SKM-1 (cell line): Measurements from ENCODE around the gene RHOD.

Source experiments
- DNase-seq: peaks from one replicate; lab custom pipeline; 2025; ENCODE audit not compliant: unreplicated experiment; lab: John Stamatoyannopoulos, UW

Gene RHOD

DNA sequence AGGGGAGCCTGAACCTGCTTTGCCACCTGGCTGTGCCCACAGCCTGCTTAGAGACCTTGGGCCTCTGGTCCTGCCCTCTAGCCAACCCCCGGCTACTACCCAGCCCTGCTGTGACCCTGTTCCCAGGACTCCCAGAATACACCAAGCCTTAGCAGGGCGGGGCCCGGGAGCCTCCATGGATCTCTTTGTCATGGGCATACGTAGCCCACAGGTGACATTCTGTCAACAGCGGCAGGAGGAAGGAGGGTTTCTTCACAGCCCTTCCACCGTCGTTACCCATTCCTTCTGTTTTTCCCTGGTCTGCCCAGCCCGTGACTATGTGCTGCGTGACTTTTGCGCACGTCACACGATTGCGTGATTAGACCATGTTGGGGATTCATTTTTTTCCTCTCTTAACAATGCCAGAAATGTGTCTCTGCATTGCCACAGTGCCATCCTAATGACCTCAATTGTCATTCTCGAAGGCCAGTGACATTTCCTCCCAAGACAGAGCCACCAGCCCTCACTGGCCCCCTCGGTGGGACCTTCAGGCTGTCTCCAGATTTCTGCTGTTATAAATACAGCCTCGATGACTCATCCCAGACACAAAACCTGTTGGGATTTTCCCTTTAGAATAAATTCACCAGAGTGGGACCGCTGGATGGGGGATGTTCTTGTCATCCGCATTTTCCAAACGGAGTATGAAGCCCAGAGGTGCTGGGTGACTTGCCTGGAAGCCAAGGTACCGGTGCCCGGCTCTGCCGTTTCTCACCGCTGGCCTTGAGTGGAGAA is 24.7 kb upstream of the RHOD start:
- DNase-seq = no peak

DNA sequence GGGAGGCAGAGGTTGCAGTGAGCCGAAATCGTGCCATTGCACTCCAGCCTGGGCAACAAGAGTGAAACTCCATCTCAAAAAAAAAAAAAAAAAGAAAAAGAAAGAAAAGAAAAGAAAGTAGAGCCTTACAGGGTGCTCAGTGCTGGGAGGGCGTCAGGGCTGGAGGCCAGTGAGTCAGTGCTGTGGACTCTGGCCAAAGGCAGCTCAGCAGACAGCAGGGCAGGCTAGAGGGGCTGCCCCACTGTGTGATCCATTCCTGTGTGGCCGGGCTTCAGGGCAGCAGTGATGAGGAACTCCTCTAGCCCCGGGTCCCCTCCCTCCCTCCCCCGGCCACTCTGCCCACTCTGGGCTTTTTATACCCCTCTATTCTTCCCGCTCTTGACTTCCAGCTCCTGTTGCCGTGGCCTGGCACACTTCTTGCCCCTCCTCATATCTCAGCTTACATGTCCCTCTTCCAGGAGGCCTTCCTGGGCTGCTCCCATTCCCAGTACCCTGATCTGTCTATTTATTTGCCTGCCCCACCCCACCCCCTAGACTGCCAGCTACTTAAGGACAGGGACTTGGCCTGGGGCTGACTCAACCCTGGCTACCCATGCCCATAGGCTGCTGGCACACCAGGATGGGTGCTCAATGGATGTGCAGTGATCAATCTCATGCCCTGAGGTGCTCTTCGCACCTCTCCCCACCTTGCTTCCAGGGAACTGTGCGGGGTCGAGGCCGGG is 23.7 kb upstream of the RHOD start:
- DNase-seq = no peak

DNA sequence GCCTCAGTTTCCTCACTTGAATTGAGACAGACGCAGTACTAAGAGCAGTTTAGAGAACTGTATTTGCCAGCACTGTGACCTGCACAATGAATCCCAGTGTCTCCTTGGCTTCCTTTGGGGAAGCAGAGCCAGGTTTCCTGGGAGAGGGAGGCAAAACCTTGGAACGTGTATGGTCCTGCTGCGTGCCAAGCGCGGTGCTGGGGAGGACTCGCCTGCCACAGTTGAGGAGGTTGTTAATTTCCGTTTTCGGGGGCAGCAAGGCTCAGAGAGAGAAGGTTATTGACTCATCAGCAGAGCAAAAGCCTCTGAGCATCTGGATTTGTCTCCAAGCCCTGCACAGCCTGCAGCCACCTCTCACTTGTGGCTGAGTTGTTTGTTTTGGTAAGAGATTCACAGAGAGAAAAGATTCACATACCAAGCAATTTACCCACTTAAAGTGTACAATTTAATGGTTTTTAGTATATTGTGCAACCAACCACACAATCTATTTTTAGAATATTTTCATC is 22.9 kb upstream of the RHOD start:
- DNase-seq = no peak

DNA sequence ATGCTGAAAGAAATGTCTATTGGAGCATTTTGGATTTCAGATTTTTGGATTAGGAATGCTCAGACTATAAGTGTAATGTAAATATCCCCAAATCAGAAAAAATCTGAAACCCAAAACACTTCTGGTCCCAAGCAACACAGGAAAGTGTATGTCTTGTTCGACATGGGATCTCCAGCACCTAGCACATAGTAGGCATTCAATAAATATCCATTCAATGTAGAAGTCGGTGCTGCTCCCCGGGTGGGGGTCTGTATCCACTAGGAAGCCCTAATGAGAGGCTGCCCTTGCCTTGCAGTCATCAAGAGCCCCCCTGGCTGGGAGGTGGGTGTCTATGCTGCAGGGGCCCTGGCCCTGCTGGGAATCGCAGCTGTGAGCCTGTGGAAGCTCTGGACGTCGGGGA is 22.3 kb upstream of the RHOD start:
- no peak for DNase-seq

DNA sequence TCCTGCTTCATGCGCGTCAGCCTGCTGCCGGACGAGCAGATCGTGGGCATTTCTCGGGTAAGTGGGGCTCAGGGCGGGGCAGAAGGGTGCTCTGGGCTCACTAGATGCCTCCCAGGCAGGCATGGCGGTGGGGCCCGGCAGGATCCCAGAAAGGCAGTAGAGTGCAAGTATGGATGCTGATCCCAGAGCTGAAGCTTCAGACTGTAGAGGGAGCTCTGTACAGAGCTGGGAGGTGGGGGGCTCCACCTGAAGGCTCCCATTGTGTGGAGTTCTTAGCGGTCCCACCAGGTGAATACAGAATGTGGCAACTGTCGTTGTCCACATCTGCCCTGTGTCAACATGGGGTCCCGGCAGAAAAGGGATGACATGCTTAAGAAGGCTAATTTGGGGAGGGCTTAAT is 16.5 kb upstream of the RHOD start:
- no peak for DNase-seq

DNA sequence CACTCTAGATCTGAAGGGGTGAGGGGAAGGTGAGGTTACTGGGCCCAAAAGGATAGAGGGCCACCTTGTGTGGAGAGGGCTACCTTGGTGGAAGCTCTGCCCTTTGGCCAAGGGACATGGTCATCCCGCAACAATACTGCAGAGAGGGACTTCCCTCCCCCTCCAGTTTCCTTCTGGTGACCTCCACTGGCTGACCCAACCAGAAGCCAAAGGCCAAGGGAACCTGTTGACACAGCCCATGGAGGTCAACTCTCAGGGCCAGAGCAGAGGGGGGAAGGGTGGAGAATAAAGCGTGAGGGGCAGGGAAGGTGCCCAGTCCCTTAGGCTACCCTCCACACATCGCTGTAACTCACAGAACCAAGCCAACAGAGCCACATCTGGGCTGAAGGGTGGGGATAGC is 15.0 kb upstream of the RHOD start:
- no peak for DNase-seq

DNA sequence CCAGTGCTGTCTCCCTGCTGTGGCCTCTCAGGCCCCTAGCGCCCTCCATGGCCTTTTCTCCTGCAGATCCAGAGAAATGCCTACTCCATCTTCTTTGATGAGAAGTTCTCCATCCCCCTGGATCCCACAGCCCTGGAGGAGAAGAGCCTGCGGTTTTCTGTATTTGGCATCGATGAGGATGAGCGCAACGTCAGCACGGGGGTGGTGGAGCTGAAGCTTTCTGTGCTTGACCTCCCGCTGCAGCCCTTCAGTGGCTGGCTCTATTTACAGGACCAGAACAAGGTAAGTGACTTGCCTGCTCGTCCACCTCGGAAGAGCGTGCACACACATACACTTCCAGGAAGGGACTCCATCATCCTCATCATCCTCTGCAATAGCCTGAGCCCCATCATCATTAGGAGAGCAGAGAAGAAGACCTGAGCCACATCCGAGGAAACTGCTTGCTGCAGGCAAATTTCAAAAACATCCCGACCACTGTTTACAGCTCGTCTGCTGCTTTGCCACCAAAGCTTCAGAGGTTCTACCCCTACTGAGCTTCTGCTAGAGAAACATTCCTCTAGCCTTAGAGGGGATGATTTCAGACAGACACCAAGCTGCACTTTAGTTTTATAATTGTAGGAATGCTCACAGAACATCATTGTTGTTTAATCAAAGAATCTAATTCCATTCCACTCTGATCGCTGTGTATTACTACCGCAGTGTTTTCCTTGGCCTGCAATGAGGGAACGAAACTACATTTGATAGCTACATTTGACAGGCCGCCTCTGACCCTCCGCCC is 12.9 kb upstream of the RHOD start:
- no peak for DNase-seq

DNA sequence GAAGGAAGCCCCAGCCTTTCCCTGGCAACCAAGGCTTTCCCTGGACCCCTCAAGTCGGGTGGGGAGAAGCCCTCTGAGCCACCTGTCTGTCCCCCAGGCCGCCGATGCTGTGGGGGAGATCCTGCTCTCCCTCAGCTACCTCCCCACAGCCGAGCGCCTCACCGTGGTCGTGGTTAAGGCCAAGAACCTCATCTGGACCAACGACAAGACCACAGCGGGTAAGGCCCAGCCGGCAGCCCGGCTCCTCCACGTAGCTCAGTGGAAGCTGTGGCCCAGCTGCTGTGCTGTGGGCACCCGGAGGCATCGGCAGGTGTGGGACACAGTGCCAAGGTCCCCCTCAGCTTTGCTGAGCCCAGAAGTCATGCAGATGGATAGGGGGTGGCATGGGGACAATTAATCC is 12.2 kb upstream of the RHOD start:
- DNase-seq = no peak

DNA sequence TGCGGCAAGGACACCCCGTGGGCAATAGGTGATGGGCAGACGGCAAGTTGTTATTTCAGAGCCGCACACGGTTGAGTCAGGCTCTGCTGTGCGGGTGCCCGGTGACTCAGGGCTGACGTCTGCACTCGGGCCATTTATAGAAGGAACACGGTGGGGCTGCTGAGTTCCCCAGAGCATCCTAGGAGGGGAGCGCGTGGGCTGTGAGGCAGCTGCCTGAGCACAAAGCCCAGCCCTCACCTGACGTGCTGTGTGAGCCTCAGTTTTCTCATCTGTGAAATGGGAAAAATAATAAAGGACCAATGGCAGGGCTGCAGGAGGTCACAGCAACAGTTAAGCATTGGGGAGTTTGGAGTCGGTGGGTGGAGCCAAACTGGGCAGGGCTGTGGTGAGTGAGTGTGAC is 11.3 kb upstream of the RHOD start:
- no peak for DNase-seq

DNA sequence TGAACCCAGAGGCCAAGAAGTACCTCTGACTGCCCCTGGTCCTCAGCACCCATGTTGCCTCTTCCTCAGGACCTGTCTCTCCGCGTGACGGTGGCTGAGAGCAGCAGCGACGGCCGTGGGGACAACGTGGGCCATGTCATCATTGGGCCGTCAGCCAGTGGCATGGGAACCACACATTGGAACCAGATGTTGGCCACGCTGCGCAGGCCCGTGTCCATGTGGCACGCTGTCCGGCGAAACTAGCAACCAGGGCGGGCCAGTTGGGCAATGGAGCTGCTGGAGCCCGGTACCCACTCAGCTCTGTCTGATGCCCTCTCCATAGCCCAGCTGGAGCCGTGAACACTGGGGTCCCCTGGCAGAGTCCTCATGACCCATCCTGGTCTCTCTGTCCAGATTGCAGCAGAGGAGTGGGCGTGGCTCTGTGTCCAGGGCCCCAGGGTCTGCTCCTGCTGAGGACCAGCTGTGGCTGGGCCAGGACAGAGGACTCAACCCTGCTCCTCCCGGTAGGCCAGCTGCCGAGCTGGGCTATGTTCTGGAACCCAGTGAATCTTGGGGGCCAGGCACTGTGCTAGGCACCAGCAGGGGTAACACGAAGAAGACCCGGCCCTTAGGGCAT is 8.0 kb upstream of the RHOD start:
- DNase-seq = no peak

DNA sequence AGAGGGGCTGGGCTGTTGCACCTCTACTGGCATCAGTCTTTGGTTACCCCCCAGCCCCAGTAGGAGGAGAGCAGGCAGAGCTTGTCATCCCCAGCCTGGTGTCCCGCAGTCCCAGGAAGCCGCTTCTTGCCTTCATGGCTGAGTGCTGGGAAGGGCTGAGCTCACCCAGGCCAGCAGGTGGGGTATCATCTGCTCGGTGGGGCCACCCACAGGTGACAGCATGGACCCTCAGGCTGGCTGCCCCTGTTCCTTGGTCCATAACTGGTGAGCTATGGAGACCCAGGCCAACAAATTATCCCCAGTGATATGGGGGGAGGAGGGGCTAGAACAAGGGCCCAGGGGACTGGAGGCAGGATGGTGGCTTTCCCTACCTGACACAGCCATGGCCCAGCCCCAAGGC is 6.5 kb upstream of the RHOD start:
- DNase-seq = no peak

DNA sequence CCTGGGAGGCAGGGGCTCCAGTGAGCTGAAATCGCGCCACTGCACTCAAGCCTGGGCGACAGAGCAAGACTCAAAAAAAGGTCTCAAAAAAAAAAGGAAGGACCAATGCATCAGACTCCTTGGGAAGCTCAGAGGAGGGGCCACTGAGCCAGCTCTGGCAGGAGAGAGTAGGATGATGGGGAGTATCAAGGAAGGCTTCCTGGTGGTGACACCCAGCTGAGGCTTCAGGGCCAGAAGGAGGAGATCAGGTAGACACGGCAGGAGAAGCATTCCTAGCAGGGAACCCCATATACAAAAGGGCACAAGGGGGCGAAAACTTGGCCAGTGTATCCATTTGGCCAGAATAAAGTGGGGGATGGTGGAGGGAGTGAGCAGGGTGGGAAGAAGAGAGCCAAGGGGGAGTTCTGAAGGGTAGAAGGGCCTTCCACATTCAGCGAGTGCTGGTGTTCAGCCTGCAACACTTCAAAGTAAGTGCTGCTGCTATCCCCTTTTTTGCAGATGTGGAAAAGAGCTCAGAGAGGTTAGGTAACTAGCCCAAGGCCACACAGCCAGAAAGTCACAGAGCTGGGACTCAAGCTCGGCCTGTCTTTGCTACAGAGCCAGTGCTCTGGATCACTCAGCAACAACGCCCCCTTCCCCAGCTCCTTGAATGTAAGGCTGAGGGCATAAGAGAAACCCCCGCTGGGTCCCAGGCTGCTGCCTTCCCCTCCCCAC is 5.3 kb upstream of the RHOD start:
- no peak for DNase-seq

DNA sequence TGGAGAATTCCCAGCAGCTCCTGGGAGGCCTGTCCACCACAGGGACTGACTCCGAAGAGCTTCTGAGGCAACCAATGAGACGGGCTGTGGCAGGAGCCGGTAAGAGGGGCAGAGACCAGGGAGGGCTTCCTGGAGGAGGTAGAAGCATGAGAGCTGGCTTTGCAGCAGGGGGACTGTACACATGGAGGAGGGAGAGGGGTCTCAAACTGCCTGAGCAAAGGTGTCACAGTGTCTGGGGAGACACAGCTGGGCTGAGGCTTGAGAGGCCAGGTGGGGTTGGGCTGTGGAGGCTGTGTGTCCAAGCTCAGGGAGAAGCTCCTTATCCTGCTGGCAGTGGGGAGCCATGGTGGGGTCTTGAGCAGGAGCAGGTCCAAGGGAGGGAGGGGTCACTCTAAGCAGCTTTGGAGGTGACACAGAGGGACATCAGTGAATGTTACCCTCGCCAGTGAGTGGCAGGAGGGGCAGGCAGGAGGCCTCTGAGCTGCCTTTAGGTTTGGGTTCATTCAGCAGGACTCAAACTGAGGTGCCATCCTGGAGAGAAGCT is 4.6 kb upstream of the RHOD start:
- no peak for DNase-seq

DNA sequence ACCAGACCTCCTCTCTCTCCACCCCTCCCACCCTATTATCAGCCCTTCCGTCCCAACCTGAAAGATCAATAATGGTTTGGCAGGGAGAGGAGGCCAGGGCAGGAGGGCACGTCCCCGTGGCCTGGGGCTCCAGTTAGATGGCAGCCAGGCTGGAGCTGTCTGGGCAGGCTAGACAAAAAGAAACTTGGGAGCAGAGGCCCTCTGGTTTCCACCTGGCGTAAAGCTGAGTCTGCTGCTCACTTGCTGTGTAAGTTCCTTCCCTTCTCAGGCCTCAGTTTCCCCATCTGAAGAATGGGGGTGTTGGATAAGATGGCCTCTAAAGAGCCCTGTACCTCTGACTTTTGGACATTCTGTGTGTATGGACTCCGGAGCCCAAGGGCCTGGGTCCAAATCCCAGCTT is 3.8 kb upstream of the RHOD start:
- DNase-seq = no peak

DNA sequence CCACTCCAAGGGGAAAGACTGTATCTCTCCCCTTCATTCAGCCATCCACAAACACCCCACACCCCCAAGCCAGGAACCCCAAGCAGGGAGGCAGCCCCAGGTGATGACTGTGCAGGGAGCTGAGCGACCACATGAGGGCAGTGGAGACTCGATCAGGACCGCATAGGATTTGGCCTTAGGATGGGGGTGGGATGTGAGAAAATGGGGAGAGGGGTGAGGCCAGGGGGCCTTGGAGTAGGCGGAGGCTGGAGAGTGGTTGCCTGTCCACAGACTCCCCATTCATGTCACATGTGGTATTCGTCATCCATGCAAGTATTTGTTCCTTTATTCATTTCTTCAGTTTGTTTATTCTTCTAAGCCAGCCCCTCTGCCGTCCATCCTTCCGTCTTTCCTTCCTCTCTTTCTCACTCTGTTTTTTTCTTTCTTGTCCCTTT is 2.7 kb upstream of the RHOD start:
- DNase-seq = no peak

DNA sequence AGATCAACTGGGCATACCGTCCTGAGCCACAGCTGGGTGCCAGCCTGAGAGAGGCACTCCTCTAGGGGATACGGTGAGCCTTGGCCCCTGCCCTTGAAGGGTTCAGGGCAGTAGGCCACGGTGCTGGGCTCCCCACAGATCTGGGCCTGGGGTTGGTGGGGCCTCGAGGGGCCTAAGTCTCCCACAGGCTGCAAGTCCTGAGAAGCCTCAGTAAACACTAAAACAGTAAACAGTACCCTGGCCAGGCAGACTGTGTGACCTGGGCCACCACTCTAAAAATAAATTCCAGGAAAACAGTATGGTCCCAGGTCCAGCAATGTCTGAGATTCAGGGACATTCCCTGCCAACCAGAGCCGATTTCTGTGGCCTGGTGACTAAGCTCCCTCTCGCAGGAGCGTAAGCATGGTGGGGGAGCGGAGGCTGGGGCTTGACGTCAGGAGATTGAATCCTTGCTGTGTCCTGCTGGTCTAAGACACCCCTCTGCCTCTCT is 2.3 kb upstream of the RHOD start:
- DNase-seq = no peak

DNA sequence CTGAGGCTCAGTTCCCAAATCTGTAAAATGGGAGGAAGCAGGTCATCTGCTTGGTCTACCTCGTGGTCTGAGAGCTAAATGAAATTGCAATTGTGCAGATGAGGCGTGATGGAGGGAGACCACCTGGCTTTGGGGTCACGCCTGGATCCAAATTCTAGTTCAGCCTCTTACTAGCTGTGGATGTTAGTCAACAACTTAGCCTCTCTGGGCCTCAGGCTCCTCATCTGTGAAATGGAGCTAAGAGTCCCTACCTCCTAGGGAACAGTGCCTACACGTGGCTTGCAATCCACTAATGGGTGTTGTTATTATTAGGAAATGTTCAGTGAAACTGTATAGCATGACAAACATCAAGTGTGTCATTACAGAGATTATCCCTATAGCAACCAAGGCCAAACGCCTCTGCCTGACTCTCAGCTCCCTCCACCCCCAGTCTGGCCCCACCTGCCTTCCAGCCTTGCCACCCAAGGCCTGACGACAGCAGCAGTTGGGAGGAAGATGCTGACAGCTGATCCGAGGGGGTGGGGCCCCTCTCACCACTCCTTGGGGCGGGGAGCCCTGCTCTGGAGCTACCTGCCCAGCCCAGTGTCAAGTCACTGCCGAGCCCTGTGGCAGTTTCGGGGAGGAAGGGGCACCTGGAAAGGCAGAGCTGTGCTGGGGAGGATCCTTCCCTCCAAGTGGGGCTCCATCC is 1.7 kb upstream of the RHOD start:
- DNase-seq = no peak

DNA sequence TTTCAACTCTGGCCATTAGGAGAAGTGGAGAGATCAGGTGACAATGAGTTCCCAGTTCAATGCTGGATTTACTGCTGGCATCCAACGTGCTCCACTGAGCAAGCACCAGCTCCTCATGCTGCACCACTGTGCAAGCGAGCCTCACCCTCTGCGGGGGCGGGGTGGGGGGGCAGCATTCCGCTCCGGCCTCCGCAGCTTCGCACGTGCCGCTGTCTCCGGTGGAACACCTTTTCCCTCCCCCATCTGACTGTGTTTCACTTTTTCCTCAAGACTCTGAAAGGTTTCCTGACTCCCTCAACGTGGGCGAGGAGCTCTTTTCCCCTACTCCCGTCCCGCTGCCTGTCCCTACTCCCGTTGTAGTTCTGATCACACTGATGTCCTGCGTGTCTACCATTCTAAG is 835 bp upstream of the RHOD start:
- DNase-seq = no peak

DNA sequence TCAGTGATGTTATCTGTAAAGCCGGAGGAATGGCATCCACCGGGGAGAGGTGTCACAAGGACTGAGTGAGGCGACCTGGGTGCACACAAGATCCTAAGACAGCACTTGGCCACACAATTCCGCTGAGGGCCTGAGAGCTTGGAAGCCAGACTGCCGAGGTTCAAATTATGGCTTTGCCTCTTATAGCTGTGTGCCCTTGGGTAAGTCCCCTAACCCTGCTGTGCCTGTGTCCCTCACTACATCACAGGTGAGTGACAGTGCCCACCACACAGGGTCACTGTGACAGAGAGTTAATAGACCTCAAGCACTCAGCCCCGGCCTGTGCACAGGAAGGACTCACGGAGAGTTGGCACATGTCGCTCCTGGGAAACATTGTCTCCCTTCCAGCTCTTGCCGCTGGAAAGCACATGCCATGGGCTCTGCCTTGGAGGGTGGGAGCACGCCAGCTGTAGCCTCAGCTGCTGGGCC is 592 bp downstream of the RHOD start:
- DNase-seq = no peak

DNA sequence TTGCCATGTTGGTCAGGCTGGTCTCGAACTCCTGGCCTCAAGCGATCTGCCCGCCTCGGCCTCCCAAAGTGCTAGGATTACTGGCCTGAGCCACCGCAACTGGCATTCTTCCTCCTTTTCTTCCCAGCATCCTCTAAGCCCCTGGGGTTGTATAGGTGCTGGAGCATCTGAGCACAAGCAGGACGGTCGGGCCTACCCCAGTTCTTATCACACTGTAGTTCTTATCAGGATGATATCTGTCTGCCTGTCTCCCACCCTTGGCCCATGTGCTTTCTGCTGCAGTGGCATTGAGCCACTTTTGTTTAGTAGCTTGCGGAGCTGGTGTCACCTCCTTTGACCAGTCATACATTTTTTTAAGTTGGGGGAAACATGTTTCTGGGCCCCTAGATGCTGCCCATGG is 1.9 kb downstream of the RHOD start:
- DNase-seq = no peak
